ENCODE results near the gene MICAL3.
"Not testable (repeated sequence)": the region's sequence is repeated elsewhere in the genome, so short reads cannot be mapped to it uniquely, and the experiment has no call there.

MICAL3 gene

GRCh38 chr22:18005201-18005926 lies 19.0 kb downstream of the MICAL3 start:
- H3K56ac ChIP-seq (ENCODE audit: low read length): no peak overlapping the region
- no peaks in the 10 kb centered on the region for H3K36me3 ChIP-seq (ENCODE audit: control insufficient read depth, insufficient read depth, low read length)
- DNase-seq: no peak
- no peak overlapping the region for H3K4me2 ChIP-seq (ENCODE audit: low read length)
- H3K9ac ChIP-seq (ENCODE audit: low read length): no peak overlapping the region
- H4K8ac ChIP-seq (ENCODE audit: low read depth, low read length): no peak overlapping the region
- no peak overlapping the region for H3K4ac ChIP-seq (ENCODE audit: low read depth, low read length)
- no peak overlapping the region for H4K5ac ChIP-seq (ENCODE audit: low read length)
- H2AK5ac ChIP-seq (ENCODE audit: low read length): no peak overlapping the region
- no peak overlapping the region for H2BK15ac ChIP-seq (replicated peaks; ENCODE audit: low read depth)
- H3K27me3 ChIP-seq (ENCODE audit: insufficient read depth, low read length, poor library complexity): no peaks in the 10 kb centered on the region
- WGBS (ENCODE audit: extremely low coverage, insufficient coverage, low lambda C conversion rate): no CpG with 5 or more reads among the region's 8 CpGs
- no peak overlapping the region for H3K23ac ChIP-seq (ENCODE audit: low read length)
- no peak overlapping the region for H3K27ac ChIP-seq (ENCODE audit: low read depth, low read length)
- no peaks in the 10 kb centered on the region for H3K79me1 ChIP-seq (ENCODE audit: low read length)
- H2BK120ac ChIP-seq (ENCODE audit: low read depth, low read length): no peak overlapping the region
- no peaks in the 10 kb centered on the region for H3K4me1 ChIP-seq (ENCODE audit: control insufficient read depth, low read depth, low read length)
- no peak overlapping the region for H3K4me3 ChIP-seq (ENCODE audit: low read length)
- H3K79me2 ChIP-seq (ENCODE audit: control insufficient read depth, insufficient read depth, low read length): no peaks in the 10 kb centered on the region
- no peak overlapping the region for H3K18ac ChIP-seq (ENCODE audit: low read length)
- H2BK5ac ChIP-seq (ENCODE audit: low read length): no peak overlapping the region

GRCh38 chr22:18001894-18002315 lies 22.5 kb downstream of the MICAL3 start:
- not testable (repeated sequence) for H3K56ac ChIP-seq (ENCODE audit: low read length); DNase-seq; H2BK15ac ChIP-seq (replicated peaks; ENCODE audit: low read depth); H4K8ac ChIP-seq (ENCODE audit: low read depth, low read length); H3K23ac ChIP-seq (ENCODE audit: low read length); H3K4me2 ChIP-seq (ENCODE audit: low read length); H3K4ac ChIP-seq (ENCODE audit: low read depth, low read length); H2AK5ac ChIP-seq (ENCODE audit: low read length); H3K36me3 ChIP-seq (ENCODE audit: control insufficient read depth, insufficient read depth, low read length); H3K4me1 ChIP-seq (ENCODE audit: control insufficient read depth, low read depth, low read length); H4K5ac ChIP-seq (ENCODE audit: low read length); H3K4me3 ChIP-seq (ENCODE audit: low read length); H2BK5ac ChIP-seq (ENCODE audit: low read length); H3K18ac ChIP-seq (ENCODE audit: low read length); H3K27ac ChIP-seq (ENCODE audit: low read depth, low read length); H3K27me3 ChIP-seq (ENCODE audit: insufficient read depth, low read length, poor library complexity); H3K9ac ChIP-seq (ENCODE audit: low read length); H2BK120ac ChIP-seq (ENCODE audit: low read depth, low read length)
- no CpG with 5 or more reads among the region's 15 CpGs for WGBS (ENCODE audit: extremely low coverage, insufficient coverage, low lambda C conversion rate)
- Histone ChIP-seq H3K79me2 (ENCODE audit: control insufficient read depth, insufficient read depth, low read length) (peaks cover 19% of the 10 kb centered on the region), H3K79me1 (ENCODE audit: low read length) (peaks cover 12% of the 10 kb centered on the region)

- no peak overlapping the region for H4K5ac ChIP-seq (ENCODE audit: low read length)
- peak overlapping the region; percentile 91 for H3K9ac ChIP-seq (ENCODE audit: low read length)
- peaks cover 19% of the 10 kb centered on the region for H3K79me2 ChIP-seq (ENCODE audit: control insufficient read depth, insufficient read depth, low read length)
- no peak overlapping the region for H2BK15ac ChIP-seq (replicated peaks; ENCODE audit: low read depth)
- peak; percentile 99 for DNase-seq
- no peak overlapping the region for H4K8ac ChIP-seq (ENCODE audit: low read depth, low read length)
- no peaks in the 10 kb centered on the region for H3K4me1 ChIP-seq (ENCODE audit: control insufficient read depth, low read depth, low read length)
- no peak overlapping the region for H2BK120ac ChIP-seq (ENCODE audit: low read depth, low read length)
- peak overlapping the region; percentile 91 for H3K56ac ChIP-seq (ENCODE audit: low read length)
- peak overlapping the region; percentile 89 for H3K27ac ChIP-seq (ENCODE audit: low read depth, low read length)
- no peak overlapping the region for H3K23ac ChIP-seq (ENCODE audit: low read length)
- WGBS (ENCODE audit: extremely low coverage, insufficient coverage, low lambda C conversion rate): no CpG with 5 or more reads among the region's 96 CpGs
- peak overlapping the region; percentile 72 for H3K4me3 ChIP-seq (ENCODE audit: low read length)
- no peak overlapping the region for H2BK5ac ChIP-seq (ENCODE audit: low read length)
- peak overlapping the region; percentile 22 for H3K4ac ChIP-seq (ENCODE audit: low read depth, low read length)
- H3K4me2 ChIP-seq (ENCODE audit: low read length): peak overlapping the region; percentile 36
- H3K18ac ChIP-seq (ENCODE audit: low read length): peak overlapping the region; percentile 90
- H2AK5ac ChIP-seq (ENCODE audit: low read length): no peak overlapping the region
- peaks cover 12% of the 10 kb centered on the region for H3K79me1 ChIP-seq (ENCODE audit: low read length)
- no peaks in the 10 kb centered on the region for H3K36me3 ChIP-seq (ENCODE audit: control insufficient read depth, insufficient read depth, low read length)
- H3K27me3 ChIP-seq (ENCODE audit: insufficient read depth, low read length, poor library complexity): no peaks in the 10 kb centered on the region
Observed at GRCh38 chr22:18001040-18001893, 23.1 kb downstream of the MICAL3 start.

GRCh38 chr22:18000441-18001039 lies 23.8 kb downstream of the MICAL3 start:
- peak; percentile 47 for DNase-seq
- peak overlapping the region; percentile 90 for H3K18ac ChIP-seq (ENCODE audit: low read length)
- H3K4ac ChIP-seq (ENCODE audit: low read depth, low read length): peak overlapping the region; percentile 22
- no peaks in the 10 kb centered on the region for H3K36me3 ChIP-seq (ENCODE audit: control insufficient read depth, insufficient read depth, low read length)
- no peaks in the 10 kb centered on the region for H3K4me1 ChIP-seq (ENCODE audit: control insufficient read depth, low read depth, low read length)
- H3K27me3 ChIP-seq (ENCODE audit: insufficient read depth, low read length, poor library complexity): no peaks in the 10 kb centered on the region
- no CpG with 5 or more reads among the region's 52 CpGs for WGBS (ENCODE audit: extremely low coverage, insufficient coverage, low lambda C conversion rate)
- H2BK5ac ChIP-seq (ENCODE audit: low read length): no peak overlapping the region
- no peak overlapping the region for H4K8ac ChIP-seq (ENCODE audit: low read depth, low read length)
- H3K27ac ChIP-seq (ENCODE audit: low read depth, low read length): no peak overlapping the region
- no peak overlapping the region for H4K5ac ChIP-seq (ENCODE audit: low read length)
- H2BK15ac ChIP-seq (replicated peaks; ENCODE audit: low read depth): no peak overlapping the region
- no peak overlapping the region for H3K23ac ChIP-seq (ENCODE audit: low read length)
- H3K9ac ChIP-seq (ENCODE audit: low read length): peak overlapping the region; percentile 91
- peaks cover 12% of the 10 kb centered on the region for H3K79me1 ChIP-seq (ENCODE audit: low read length)
- H2BK120ac ChIP-seq (ENCODE audit: low read depth, low read length): no peak overlapping the region
- H3K4me3 ChIP-seq (ENCODE audit: low read length): peak overlapping the region; percentile 72
- H3K79me2 ChIP-seq (ENCODE audit: control insufficient read depth, insufficient read depth, low read length): peaks cover 19% of the 10 kb centered on the region
- peak overlapping the region; percentile 78 for H3K4me2 ChIP-seq (ENCODE audit: low read length)
- H3K56ac ChIP-seq (ENCODE audit: low read length): peak overlapping the region; percentile 91
- H2AK5ac ChIP-seq (ENCODE audit: low read length): no peak overlapping the region

GRCh38 chr22:17999851-18000250 lies 24.5 kb downstream of the MICAL3 start:
- no peak overlapping the region for H4K5ac ChIP-seq (ENCODE audit: low read length)
- no peak for DNase-seq
- no peak overlapping the region for H2AK5ac ChIP-seq (ENCODE audit: low read length)
- H3K4me3 ChIP-seq (ENCODE audit: low read length): no peak overlapping the region
- no peaks in the 10 kb centered on the region for H3K36me3 ChIP-seq (ENCODE audit: control insufficient read depth, insufficient read depth, low read length)
- H3K23ac ChIP-seq (ENCODE audit: low read length): no peak overlapping the region
- WGBS (ENCODE audit: extremely low coverage, insufficient coverage, low lambda C conversion rate): no CpG with 5 or more reads among the region's 8 CpGs
- H3K4ac ChIP-seq (ENCODE audit: low read depth, low read length): no peak overlapping the region
- H2BK120ac ChIP-seq (ENCODE audit: low read depth, low read length): no peak overlapping the region
- no peak overlapping the region for H2BK15ac ChIP-seq (replicated peaks; ENCODE audit: low read depth)
- H4K8ac ChIP-seq (ENCODE audit: low read depth, low read length): no peak overlapping the region
- peak overlapping the region; percentile 78 for H3K4me2 ChIP-seq (ENCODE audit: low read length)
- H3K79me1 ChIP-seq (ENCODE audit: low read length): peaks cover 12% of the 10 kb centered on the region
- H3K27me3 ChIP-seq (ENCODE audit: insufficient read depth, low read length, poor library complexity): no peaks in the 10 kb centered on the region
- no peak overlapping the region for H3K56ac ChIP-seq (ENCODE audit: low read length)
- no peak overlapping the region for H2BK5ac ChIP-seq (ENCODE audit: low read length)
- H3K27ac ChIP-seq (ENCODE audit: low read depth, low read length): no peak overlapping the region
- H3K9ac ChIP-seq (ENCODE audit: low read length): no peak overlapping the region
- peaks cover 19% of the 10 kb centered on the region for H3K79me2 ChIP-seq (ENCODE audit: control insufficient read depth, insufficient read depth, low read length)
- H3K18ac ChIP-seq (ENCODE audit: low read length): no peak overlapping the region
- no peaks in the 10 kb centered on the region for H3K4me1 ChIP-seq (ENCODE audit: control insufficient read depth, low read depth, low read length)

All from mesendoderm (in vitro differentiated cells).